ENCODE data around the gene TGFB3.

TGFB3 gene

DNA sequence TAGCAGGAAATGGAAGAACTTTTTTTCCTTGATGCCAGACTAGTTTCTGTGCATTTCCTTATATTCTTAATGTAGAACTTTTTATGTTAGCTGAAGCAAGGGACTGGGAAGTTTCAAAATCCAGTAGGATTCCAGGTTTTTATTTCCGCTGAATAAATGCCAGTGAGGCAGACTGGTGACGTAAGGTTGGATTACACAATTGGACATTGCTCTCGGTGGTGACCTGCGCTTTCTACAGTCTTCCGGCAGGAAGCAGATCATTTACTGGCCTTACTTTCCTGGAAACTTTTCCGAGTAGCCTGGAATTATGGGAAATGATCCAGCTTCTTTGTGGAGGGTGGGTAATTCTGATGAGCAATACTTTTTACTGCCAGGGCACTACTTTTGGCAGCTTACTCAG lies 7.3 kb upstream of the TGFB3 start:
- H3K27me3 ChIP-seq (ENCODE audit: control insufficient read depth in 3 of 3, insufficient read depth in 3 of 3, low read depth in 1 of 3, low read length in 3 of 3), result peaks cover 0 to 11% (median under 1%) of the 10 kb centered on the region in 3 experiments
- H4K8ac ChIP-seq (ENCODE audit: low read depth, low read length), result no peak overlapping the region
- no peak overlapping the region for H3K27ac ChIP-seq (replicated peaks; ENCODE audit: low read length)
- H4K91ac ChIP-seq (ENCODE audit: low read depth, low read length, poor library complexity), result no peak overlapping the region
- peaks cover 1% of the 10 kb centered on the region for H3K79me1 ChIP-seq (ENCODE audit: low read depth, low read length)
- no peak overlapping the region for H3K9ac ChIP-seq (ENCODE audit: low read depth, low read length, poor library complexity)
- H3K18ac ChIP-seq (ENCODE audit: low read length), result no peak overlapping the region
- DNase-seq (ENCODE audit: low spot score), result no peak
- peaks cover 6 to 50% of the 10 kb centered on the region in 2 donors for H3K36me3 ChIP-seq (replicated peaks in 1 of 2; ENCODE audit: control insufficient read depth in 2 of 2, insufficient read depth in 2 of 2, low read length in 2 of 2)
- no peak overlapping the region for H2AK5ac ChIP-seq (ENCODE audit: low read depth, low read length)
- H3K4me1 ChIP-seq (ENCODE audit: control insufficient read depth in 2 of 2, insufficient read depth in 1 of 2, low read depth in 1 of 2, low read length in 2 of 2), result peaks cover 0 to 4% of the 10 kb centered on the region in 2 donors
- H2BK120ac ChIP-seq (ENCODE audit: low read depth, low read length), result no peak overlapping the region
- no peak overlapping the region for H3K4ac ChIP-seq (ENCODE audit: low read length)
- no peak overlapping the region for H3K23ac ChIP-seq (ENCODE audit: low read depth, low read length, poor library complexity)
- no peak overlapping the region for H2BK15ac ChIP-seq (ENCODE audit: low read length)
- no peak overlapping the region for H3K14ac ChIP-seq (ENCODE audit: low read length)
- H3K9me3 ChIP-seq (replicated peaks in 1 of 2; ENCODE audit: control insufficient read depth in 2 of 2, insufficient read depth in 1 of 2, low read depth in 1 of 2, low read length in 2 of 2), result no peaks in the 10 kb centered on the region
- no peak overlapping the region for H3K4me3 ChIP-seq (ENCODE audit: low read length in 2 of 2)
- no peak overlapping the region for H3K4me2 ChIP-seq (ENCODE audit: insufficient read depth, low read length, poor library complexity, severe bottlenecking)
- no peak overlapping the region for H2AFZ ChIP-seq (ENCODE audit: low read length)
- no CpG with 5 or more reads among the region's 6 CpGs for WGBS, 2 donors (ENCODE audit: extremely low coverage in 2 of 2, insufficient read length in 2 of 2, insufficient replicate concordance in 1 of 2)
- no peak overlapping the region for H2BK5ac ChIP-seq (ENCODE audit: low read length)
- no peak overlapping the region for H2BK12ac ChIP-seq (ENCODE audit: low read length)

DNA sequence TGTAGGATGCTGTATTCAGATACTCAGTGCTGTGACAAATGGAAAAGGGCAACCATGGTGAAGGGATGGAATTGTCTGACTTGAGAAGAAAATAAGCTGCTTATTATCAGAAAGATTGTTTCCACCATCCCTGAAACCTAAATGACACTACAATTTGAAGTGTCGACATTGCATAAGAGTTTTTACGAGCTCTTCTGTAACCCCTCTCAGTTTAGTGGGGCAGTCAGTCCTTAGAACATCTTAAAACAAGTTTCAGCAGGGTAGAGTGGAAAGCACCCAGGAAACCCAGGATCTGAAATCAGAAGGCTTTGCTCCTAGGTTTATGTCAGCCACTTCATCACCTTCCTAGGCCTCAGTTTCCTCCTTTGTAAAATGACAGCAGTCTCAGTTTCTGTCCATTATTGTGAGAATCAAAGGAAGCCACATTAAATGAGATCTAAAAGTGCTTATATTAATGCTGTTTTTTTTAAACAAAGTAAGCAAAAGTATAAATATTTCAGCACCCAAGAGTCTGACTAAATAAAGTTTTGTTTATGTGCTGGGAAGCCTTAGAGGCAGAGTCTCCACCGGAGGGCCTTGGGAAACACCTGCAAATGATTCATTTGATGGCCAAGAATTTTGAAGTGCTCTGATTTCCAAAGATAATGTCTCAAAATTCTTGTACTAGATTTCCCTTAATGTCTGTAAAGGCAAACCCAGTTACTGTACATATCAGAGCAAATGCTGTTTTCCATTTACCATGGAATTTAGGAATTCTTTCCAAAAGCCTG lies 5.6 kb upstream of the TGFB3 start:
- no CpG with 5 or more reads among the region's 3 CpGs for WGBS, 2 donors (ENCODE audit: extremely low coverage in 2 of 2, insufficient read length in 2 of 2, insufficient replicate concordance in 1 of 2)
- Histone ChIP-seq H3K79me1 (ENCODE audit: low read depth, low read length) (peaks cover 4% of the 10 kb centered on the region), H2BK5ac (ENCODE audit: low read length) (no peak overlapping the region), H3K14ac (ENCODE audit: low read length) (no peak overlapping the region), H2BK12ac (ENCODE audit: low read length) (no peak overlapping the region), H3K36me3 (replicated peaks in 1 of 2; ENCODE audit: control insufficient read depth in 2 of 2, insufficient read depth in 2 of 2, low read length in 2 of 2) (peaks cover 6 to 35% of the 10 kb centered on the region in 2 donors), H3K27me3 (ENCODE audit: control insufficient read depth in 3 of 3, insufficient read depth in 3 of 3, low read depth in 1 of 3, low read length in 3 of 3) (peaks cover 0 to 25% (median 15%) of the 10 kb centered on the region in 3 experiments), H3K4ac (ENCODE audit: low read length) (no peak overlapping the region), H3K4me2 (ENCODE audit: insufficient read depth, low read length, poor library complexity, severe bottlenecking) (no peak overlapping the region), H3K23ac (ENCODE audit: low read depth, low read length, poor library complexity) (no peak overlapping the region), H4K91ac (ENCODE audit: low read depth, low read length, poor library complexity) (no peak overlapping the region), H3K27ac (replicated peaks; ENCODE audit: low read length) (no peak overlapping the region), H2BK120ac (ENCODE audit: low read depth, low read length) (no peak overlapping the region), H2BK15ac (ENCODE audit: low read length) (no peak overlapping the region), H4K8ac (ENCODE audit: low read depth, low read length) (no peak overlapping the region), H3K4me3 (ENCODE audit: low read length in 2 of 2) (no peak overlapping the region), H2AK5ac (ENCODE audit: low read depth, low read length) (no peak overlapping the region), H3K4me1 (ENCODE audit: control insufficient read depth in 2 of 2, insufficient read depth in 1 of 2, low read depth in 1 of 2, low read length in 2 of 2) (peaks cover 3 to 7% of the 10 kb centered on the region in 2 donors), H2AFZ (ENCODE audit: low read length) (no peak overlapping the region), H3K9me3 (replicated peaks in 1 of 2; ENCODE audit: control insufficient read depth in 2 of 2, insufficient read depth in 1 of 2, low read depth in 1 of 2, low read length in 2 of 2) (no peaks in the 10 kb centered on the region), H3K9ac (ENCODE audit: low read depth, low read length, poor library complexity) (no peak overlapping the region), H3K18ac (ENCODE audit: low read length) (no peak overlapping the region)
- no peak for DNase-seq (ENCODE audit: low spot score)

DNA sequence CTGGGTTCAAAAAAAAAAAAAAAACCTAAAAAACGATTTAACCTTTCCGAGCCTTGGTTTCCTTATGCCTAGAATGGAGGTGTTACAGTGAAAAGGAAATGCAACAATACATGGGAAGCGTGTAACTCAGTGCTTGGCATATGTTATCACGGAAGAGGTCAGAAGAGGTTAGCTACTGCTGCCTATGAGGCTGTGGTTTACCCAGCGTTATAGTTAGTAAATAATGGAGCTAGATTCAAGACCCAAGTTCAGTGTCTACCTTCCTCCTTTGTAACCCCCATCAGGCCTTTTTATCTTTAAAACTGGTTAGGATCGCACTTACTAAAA lies 4.6 kb upstream of the TGFB3 start:
- no CpG with 5 or more reads among the region's 6 CpGs for WGBS, 2 donors (ENCODE audit: extremely low coverage in 2 of 2, insufficient read length in 2 of 2, insufficient replicate concordance in 1 of 2)
- H2BK120ac ChIP-seq (ENCODE audit: low read depth, low read length), result no peak overlapping the region
- H3K18ac ChIP-seq (ENCODE audit: low read length), result no peak overlapping the region
- no peak overlapping the region for H3K23ac ChIP-seq (ENCODE audit: low read depth, low read length, poor library complexity)
- H3K4me3 ChIP-seq (ENCODE audit: low read length in 2 of 2), result peak overlapping the region; percentile 73 to 91
- H4K91ac ChIP-seq (ENCODE audit: low read depth, low read length, poor library complexity), result no peak overlapping the region
- no peak for DNase-seq (ENCODE audit: low spot score)
- H3K9me3 ChIP-seq (replicated peaks in 1 of 2; ENCODE audit: control insufficient read depth in 2 of 2, insufficient read depth in 1 of 2, low read depth in 1 of 2, low read length in 2 of 2), result no peaks in the 10 kb centered on the region
- no peak overlapping the region for H3K4ac ChIP-seq (ENCODE audit: low read length)
- peaks cover 6 to 25% of the 10 kb centered on the region in 2 donors for H3K36me3 ChIP-seq (replicated peaks in 1 of 2; ENCODE audit: control insufficient read depth in 2 of 2, insufficient read depth in 2 of 2, low read length in 2 of 2)
- no peak overlapping the region for H3K27ac ChIP-seq (replicated peaks; ENCODE audit: low read length)
- no peak overlapping the region for H3K14ac ChIP-seq (ENCODE audit: low read length)
- peaks cover 0 to 25% (median 19%) of the 10 kb centered on the region in 3 experiments for H3K27me3 ChIP-seq (ENCODE audit: control insufficient read depth in 3 of 3, insufficient read depth in 3 of 3, low read depth in 1 of 3, low read length in 3 of 3)
- H3K79me1 ChIP-seq (ENCODE audit: low read depth, low read length), result peaks cover 4% of the 10 kb centered on the region
- H3K4me2 ChIP-seq (ENCODE audit: insufficient read depth, low read length, poor library complexity, severe bottlenecking), result peak overlapping the region; percentile 63
- no peak overlapping the region for H2BK5ac ChIP-seq (ENCODE audit: low read length)
- no peak overlapping the region for H2BK12ac ChIP-seq (ENCODE audit: low read length)
- H4K8ac ChIP-seq (ENCODE audit: low read depth, low read length), result no peak overlapping the region
- H2BK15ac ChIP-seq (ENCODE audit: low read length), result no peak overlapping the region
- peaks cover 4 to 7% of the 10 kb centered on the region in 2 donors for H3K4me1 ChIP-seq (ENCODE audit: control insufficient read depth in 2 of 2, insufficient read depth in 1 of 2, low read depth in 1 of 2, low read length in 2 of 2)
- no peak overlapping the region for H2AK5ac ChIP-seq (ENCODE audit: low read depth, low read length)
- peak overlapping the region; percentile 98 for H2AFZ ChIP-seq (ENCODE audit: low read length)
- no peak overlapping the region for H3K9ac ChIP-seq (ENCODE audit: low read depth, low read length, poor library complexity)

DNA sequence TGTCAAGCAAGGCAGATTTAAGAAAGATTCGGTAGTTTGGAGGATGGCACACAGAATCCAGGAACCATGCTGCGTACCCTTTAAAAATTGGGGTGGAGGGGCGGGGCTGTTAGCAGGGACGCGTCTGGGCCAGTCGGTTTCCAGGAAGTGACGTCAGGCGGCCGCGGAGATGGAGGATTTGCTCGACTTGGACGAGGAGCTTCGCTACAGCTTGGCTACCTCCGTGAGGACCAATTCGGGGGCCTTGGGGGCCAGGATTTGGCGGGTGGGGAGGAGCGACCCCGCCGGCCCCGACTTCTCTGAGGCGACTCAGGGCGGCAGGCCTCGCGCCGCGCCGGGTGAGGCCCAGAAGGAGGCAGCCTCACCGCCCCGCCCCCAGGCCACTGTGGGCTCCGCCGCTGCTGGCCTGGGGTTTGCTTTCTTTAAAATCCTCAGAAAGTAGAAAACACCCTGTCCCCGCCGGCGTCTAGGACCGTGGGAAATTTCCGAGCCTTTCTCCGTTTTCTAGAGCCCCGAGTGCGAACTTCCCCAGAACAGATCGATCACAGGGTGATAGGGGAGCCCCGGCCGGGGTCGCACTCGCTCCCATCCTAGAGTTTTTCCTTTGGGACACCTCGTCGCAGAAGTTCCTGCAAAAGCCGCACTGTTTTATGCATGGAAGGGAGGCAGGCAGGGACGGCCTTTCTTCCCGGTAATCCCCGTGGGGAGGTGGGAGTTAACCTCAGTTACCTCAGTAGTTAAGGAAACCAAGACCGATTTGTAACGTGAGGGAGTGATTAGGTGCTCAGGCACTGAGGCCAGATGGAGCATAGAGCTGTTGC lies 4.0 kb upstream of the TGFB3 start, which contains the start of gene IFT43:
Gene IFT43, plus strand, starts transcription at position 146 of the 821 bp plus-strand sequence. Its CDS starts 24 bp downstream, at position 170.
- peak within 1 kb of the TSS; percentile 89 for H3K18ac ChIP-seq (ENCODE audit: low read length)
- peaks cover 6 to 23% of the 10 kb centered on the region in 2 donors for H3K36me3 ChIP-seq (replicated peaks in 1 of 2; ENCODE audit: control insufficient read depth in 2 of 2, insufficient read depth in 2 of 2, low read length in 2 of 2)
- H4K91ac ChIP-seq (ENCODE audit: low read depth, low read length, poor library complexity), result no peak within 1 kb of the TSS
- H3K9me3 ChIP-seq (replicated peaks in 1 of 2; ENCODE audit: control insufficient read depth in 2 of 2, insufficient read depth in 1 of 2, low read depth in 1 of 2, low read length in 2 of 2), result no peaks in the 10 kb centered on the region
- H3K4me3 ChIP-seq (ENCODE audit: low read length in 2 of 2), result peak within 1 kb of the TSS; percentile 73 to 91
- peaks cover 0 to 25% (median 20%) of the 10 kb centered on the region in 3 experiments for H3K27me3 ChIP-seq (ENCODE audit: control insufficient read depth in 3 of 3, insufficient read depth in 3 of 3, low read depth in 1 of 3, low read length in 3 of 3)
- no peak within 1 kb of the TSS for H3K4ac ChIP-seq (ENCODE audit: low read length)
- H3K9ac ChIP-seq (ENCODE audit: low read depth, low read length, poor library complexity), result peak within 1 kb of the TSS; percentile 79
- H3K79me1 ChIP-seq (ENCODE audit: low read depth, low read length), result peaks cover 5% of the 10 kb centered on the region
- no peak within 1 kb of the TSS for H2BK12ac ChIP-seq (ENCODE audit: low read length)
- no peak within 1 kb of the TSS for H2AK5ac ChIP-seq (ENCODE audit: low read depth, low read length)
- no peak within 1 kb of the TSS for H3K14ac ChIP-seq (ENCODE audit: low read length)
- no peak within 1 kb of the TSS for H3K23ac ChIP-seq (ENCODE audit: low read depth, low read length, poor library complexity)
- H2AFZ ChIP-seq (ENCODE audit: low read length), result peak within 1 kb of the TSS; percentile 98
- no CpG with 5 or more reads among the region's 52 CpGs for WGBS, 2 donors (ENCODE audit: extremely low coverage in 2 of 2, insufficient read length in 2 of 2, insufficient replicate concordance in 1 of 2)
- H2BK5ac ChIP-seq (ENCODE audit: low read length), result no peak within 1 kb of the TSS
- H3K4me1 ChIP-seq (ENCODE audit: control insufficient read depth in 2 of 2, insufficient read depth in 1 of 2, low read depth in 1 of 2, low read length in 2 of 2), result peaks cover 8 to 11% of the 10 kb centered on the region in 2 donors
- no peak within 1 kb of the TSS for H2BK120ac ChIP-seq (ENCODE audit: low read depth, low read length)
- peak within 1 kb of the TSS; percentile 63 for H3K4me2 ChIP-seq (ENCODE audit: insufficient read depth, low read length, poor library complexity, severe bottlenecking)
- no peak within 1 kb of the TSS for H4K8ac ChIP-seq (ENCODE audit: low read depth, low read length)
- H3K27ac ChIP-seq (replicated peaks; ENCODE audit: low read length), result no peak within 1 kb of the TSS
- no peak within 1 kb of the TSS for H2BK15ac ChIP-seq (ENCODE audit: low read length)
- DNase-seq (ENCODE audit: low spot score), result peak; percentile 76
